Sigmoid colon (tissue), 7 donors: ENCODE results near the gene DEFB114. TPM values are rescaled to one million over a fixed set of nuclear protein-coding genes. Genes with fewer than 3 reads are reported as not detected.

Experiments
- DNase-seq: peaks from one replicate; pipeline ENCODE4 v3.0.0-alpha.2; 2019
- H3K27ac ChIP-seq, 4 donors: fragments of 200-600 bp; sonication (generic); one replicate each; pipeline ENCODE4 v1.5.1; 2016 to 2019; ENCODE audit warnings: mild to moderate bottlenecking in 1 of 4
- H3K27me3 ChIP-seq, 3 donors: fragments of 200-600 bp; sonication (generic); one replicate each; pipeline ENCODE4 v1.5.1; 2019; ENCODE audit warnings: mild to moderate bottlenecking in 1 of 3
- H3K36me3 ChIP-seq, 4 donors: fragments of 200-600 bp; sonication (generic); one replicate each; pipeline ENCODE4 v1.5.1; 2016 to 2019
- H3K4me1 ChIP-seq, 4 donors: fragments of 200-600 bp; sonication (generic); one replicate each; pipeline ENCODE4 v1.5.1; 2017 to 2019
- H3K4me3 ChIP-seq, 4 donors: fragments of 200-600 bp; sonication (generic); one replicate each; pipeline ENCODE4 v1.5.1; 2017 to 2019; ENCODE audit warnings: mild to moderate bottlenecking in 2 of 4, moderate library complexity in 1 of 4
- H3K9me3 ChIP-seq, 4 donors: fragments of 200-600 bp in 3 of 4; sonication (generic) in 3 of 4; one replicate each; pipeline versions ENCODE4 v1.5.1 to v1.6.1; 2013 to 2019
- EP300 ChIP-seq, 4 donors: sonication (generic); formaldehyde crosslinking; IDR thresholded peaks; one replicate each; pipeline ENCODE4 v1.6.1; 2017; ENCODE audit warnings: antibody characterized with exemption in 4 of 4
- POLR2A ChIP-seq, 2 donors: fragments of 450-650 bp; IDR thresholded peaks; one replicate each; pipeline ENCODE4 v1.6.1; 2016; ENCODE audit warnings: antibody characterized with exemption in 2 of 2, mild to moderate bottlenecking in 2 of 2, moderate library complexity in 2 of 2
- POLR2AphosphoS5 ChIP-seq, 4 donors: sonication (generic); formaldehyde crosslinking; IDR thresholded peaks; one replicate each; pipeline ENCODE4 v1.6.1; 2017; ENCODE audit warnings: antibody characterized with exemption in 4 of 4
- WGBS, 2 donors: extraction: QIAGEN DNeasy Blood & Tissue Kit; methylation state at CpG; one replicate each; pipeline ENCODE4 v1.1.7; 2013; 5-methylcytosine and 5-hydroxymethylcytosine counted together
- intact Hi-C: fragments of 100-400 bp; cut with DNase I; formaldehyde crosslinking; loops from one replicate; pipeline ENCODE4 v1.15.1; 2023
- polyA plus RNA-seq, 3 donors: library from polyadenylated mRNA; stranded (reverse); fragments of 200-250 nt; gene quantifications; one replicate each; pipeline ENCODE4 v1.2.3, GENCODE V29; 2013
- total RNA-seq, 4 donors: library from RNA; depleted of rRNA; stranded (reverse); fragments of >200 nt; gene quantifications; one replicate each; pipeline ENCODE4 v1.1.0, GENCODE V29; 2016
- TF ChIP-seq, protein P1 (sequence below), 4 experiments: fragments of 450-650 bp in 3 of 4; fragments of 200-600 bp in 1 of 4; IDR thresholded peaks; one replicate each; pipeline ENCODE4 v1.5.1; 2016 to 2019; ENCODE audit warnings: antibody characterized with exemption in 4 of 4, mild to moderate bottlenecking in 3 of 4, moderate library complexity in 2 of 4
- donor health status: healthy with polysubstance abuse.
- donor health status: Bipolar disorder and iron deficiency.
- donor health status: healthy.

The DEFB114 gene
- total and polyA plus RNA-seq, 7 donors: not detected

- 92 to 94% methylated on average over 2 of the region's 2 CpGs for WGBS, 2 donors
- Histone ChIP-seq H3K9me3 (peaks cover 0 to 2% (median 0%) of the 10 kb centered on the region in 4 donors), H3K4me1 (peaks cover 0 to 8% (median 3%) of the 10 kb centered on the region in 4 donors), H3K27ac (no peak overlapping the region), H3K27me3 (no peaks in the 10 kb centered on the region), H3K4me3 (no peak overlapping the region), H3K36me3 (no peaks in the 10 kb centered on the region)
- TF ChIP-seq, protein P1, sequence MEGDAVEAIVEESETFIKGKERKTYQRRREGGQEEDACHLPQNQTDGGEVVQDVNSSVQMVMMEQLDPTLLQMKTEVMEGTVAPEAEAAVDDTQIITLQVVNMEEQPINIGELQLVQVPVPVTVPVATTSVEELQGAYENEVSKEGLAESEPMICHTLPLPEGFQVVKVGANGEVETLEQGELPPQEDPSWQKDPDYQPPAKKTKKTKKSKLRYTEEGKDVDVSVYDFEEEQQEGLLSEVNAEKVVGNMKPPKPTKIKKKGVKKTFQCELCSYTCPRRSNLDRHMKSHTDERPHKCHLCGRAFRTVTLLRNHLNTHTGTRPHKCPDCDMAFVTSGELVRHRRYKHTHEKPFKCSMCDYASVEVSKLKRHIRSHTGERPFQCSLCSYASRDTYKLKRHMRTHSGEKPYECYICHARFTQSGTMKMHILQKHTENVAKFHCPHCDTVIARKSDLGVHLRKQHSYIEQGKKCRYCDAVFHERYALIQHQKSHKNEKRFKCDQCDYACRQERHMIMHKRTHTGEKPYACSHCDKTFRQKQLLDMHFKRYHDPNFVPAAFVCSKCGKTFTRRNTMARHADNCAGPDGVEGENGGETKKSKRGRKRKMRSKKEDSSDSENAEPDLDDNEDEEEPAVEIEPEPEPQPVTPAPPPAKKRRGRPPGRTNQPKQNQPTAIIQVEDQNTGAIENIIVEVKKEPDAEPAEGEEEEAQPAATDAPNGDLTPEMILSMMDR (IDR thresholded peaks at IDR 0.05): no peak
- no peak for TF ChIP-seq POLR2A (IDR thresholded peaks at IDR 0.05)
- no peak for TF ChIP-seq EP300 (IDR thresholded peaks at IDR 0.05)
- TF ChIP-seq POLR2AphosphoS5 (IDR thresholded peaks at IDR 0.05): no peak
- intact Hi-C loops: no loop called here
- DNase-seq: no peak
Observed at GRCh38 chr6:49987749-49988148, 23.8 kb upstream of the DEFB114 start.

DNA sequence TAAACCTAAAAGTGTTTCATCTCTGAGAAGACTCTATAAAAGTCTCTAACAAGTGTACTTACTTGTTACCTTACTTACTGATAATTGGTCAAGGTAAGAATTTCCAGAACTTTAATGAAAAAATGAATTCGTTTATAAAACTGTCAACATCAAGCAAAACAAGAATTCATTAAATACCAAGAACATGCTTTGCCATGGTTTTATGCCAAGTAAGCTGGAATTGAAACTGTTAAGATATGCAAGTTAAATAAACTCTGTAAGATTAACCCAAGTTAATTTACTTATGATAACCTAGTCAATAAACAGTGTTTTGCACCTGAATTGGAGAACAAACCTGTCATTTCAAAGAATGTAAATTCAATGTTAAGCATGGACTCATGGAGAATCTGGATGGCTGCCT is 22.6 kb upstream of the DEFB114 start:
- intact Hi-C loops: no loop called here
- Histone ChIP-seq H3K27me3 (no peaks in the 10 kb centered on the region), H3K4me3 (no peak overlapping the region), H3K4me1 (peaks cover 0 to 18% (median 9%) of the 10 kb centered on the region in 4 donors), H3K27ac (no peak overlapping the region), H3K36me3 (no peaks in the 10 kb centered on the region), H3K9me3 (peaks cover 0 to 2% (median 0%) of the 10 kb centered on the region in 4 donors)
- no peak for DNase-seq
- TF ChIP-seq POLR2A (IDR thresholded peaks at IDR 0.05) (no peak), POLR2AphosphoS5 (IDR thresholded peaks at IDR 0.05) (no peak), EP300 (IDR thresholded peaks at IDR 0.05) (no peak)
- TF ChIP-seq, protein P1 (IDR thresholded peaks at IDR 0.05): no peak
- WGBS, 2 donors: 64 to 65% methylated on average over 1 of the region's 1 CpG

DNA sequence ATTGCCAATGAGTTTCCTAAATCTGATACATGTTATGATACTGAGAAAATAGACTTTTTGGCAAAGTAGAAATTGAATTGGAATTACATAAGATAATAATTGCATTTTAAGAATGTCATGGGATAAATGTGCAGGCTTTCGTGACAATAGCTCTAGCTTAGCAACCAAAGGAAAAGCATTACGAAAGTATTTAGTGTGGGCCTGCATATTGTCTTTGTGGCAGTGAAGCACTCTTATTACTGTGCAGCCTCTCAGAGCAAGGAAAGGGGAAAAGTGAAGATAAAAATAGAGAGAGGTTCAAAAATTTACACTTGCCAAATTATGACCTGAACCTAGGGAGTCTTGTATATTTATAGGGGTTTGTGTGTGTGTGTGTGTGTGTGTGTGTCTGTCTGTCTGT is 18.1 kb upstream of the DEFB114 start:
- Histone ChIP-seq H3K27ac (peak overlapping the region in 2 of 4 donors; percentile 24 to 30), H3K36me3 (no peaks in the 10 kb centered on the region), H3K9me3 (peaks cover 0 to 2% (median 0%) of the 10 kb centered on the region in 4 donors), H3K27me3 (no peaks in the 10 kb centered on the region), H3K4me3 (no peak overlapping the region), H3K4me1 (peaks cover 0 to 24% (median 11%) of the 10 kb centered on the region in 4 donors)
- 81 to 92% methylated on average over 2 of the region's 2 CpGs for WGBS, 2 donors
- TF ChIP-seq POLR2AphosphoS5 (IDR thresholded peaks at IDR 0.05): peak in 2 of 4 donors; percentile 40 to 68
- no peak for TF ChIP-seq EP300 (IDR thresholded peaks at IDR 0.05)
- intact Hi-C loops: no loop called here
- no peak for DNase-seq

GRCh38 chr6:49980898-49981297 is 16.9 kb upstream of the DEFB114 start:
- intact Hi-C loops: no loop called here
- TF ChIP-seq POLR2A (IDR thresholded peaks at IDR 0.05) (no peak), POLR2AphosphoS5 (IDR thresholded peaks at IDR 0.05) (no peak), EP300 (IDR thresholded peaks at IDR 0.05) (no peak)
- TF ChIP-seq, protein P1 (IDR thresholded peaks at IDR 0.05): no peak
- Histone ChIP-seq H3K4me3 (no peak overlapping the region), H3K36me3 (no peaks in the 10 kb centered on the region), H3K4me1 (peaks cover 0 to 18% (median 8%) of the 10 kb centered on the region in 4 donors), H3K9me3 (peaks cover 0 to 2% (median 0%) of the 10 kb centered on the region in 4 donors), H3K27me3 (no peaks in the 10 kb centered on the region), H3K27ac (no peak overlapping the region)
- no peak for DNase-seq
- 79 to 80% methylated on average over 1 of the region's 1 CpG for WGBS, 2 donors

DNA sequence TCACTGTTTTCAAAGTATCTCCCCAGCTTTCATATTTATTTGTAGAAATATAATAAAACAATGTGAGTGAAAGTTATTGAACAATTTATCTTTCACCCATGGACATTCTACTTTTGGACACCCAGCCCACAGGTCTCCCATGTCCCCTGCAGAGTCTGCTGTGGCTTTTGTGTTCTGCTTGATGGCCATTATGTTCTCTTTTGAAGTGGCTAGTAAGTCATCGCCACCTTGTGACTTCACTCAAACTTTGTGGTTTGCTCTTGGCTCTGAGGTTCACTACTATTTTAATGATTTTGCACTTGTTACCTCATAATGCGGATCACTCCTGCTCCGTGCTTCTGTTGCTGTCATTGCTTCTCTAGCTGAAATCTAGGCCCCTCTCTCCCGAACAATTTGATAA is 15.6 kb upstream of the DEFB114 start:
- no peaks in the 10 kb centered on the region for H3K36me3 ChIP-seq
- intact Hi-C loops: no loop called here
- no peaks in the 10 kb centered on the region for H3K27me3 ChIP-seq
- H3K27ac ChIP-seq: no peak overlapping the region
- peaks cover 0 to 18% (median 8%) of the 10 kb centered on the region in 4 donors for H3K4me1 ChIP-seq
- H3K9me3 ChIP-seq: peaks cover 0 to 2% (median 0%) of the 10 kb centered on the region in 4 donors
- no peak for DNase-seq
- H3K4me3 ChIP-seq: no peak overlapping the region
- WGBS, 2 donors: 73 to 80% methylated on average over 4 of the region's 4 CpGs
- TF ChIP-seq POLR2AphosphoS5 (IDR thresholded peaks at IDR 0.05) (no peak), POLR2A (IDR thresholded peaks at IDR 0.05) (no peak), EP300 (IDR thresholded peaks at IDR 0.05) (no peak)
- TF ChIP-seq, protein P1 (IDR thresholded peaks at IDR 0.05): no peak
